HG03039 (cell line): ENCODE measurements around the gene CATSPER4.

ENCODE experiments used
- ATAC-seq: cut with Tn5 transposase; IDR thresholded peaks from one replicate; pipeline ENCODE4 v1.9.1; 2021; ENCODE audit warnings: mild to moderate bottlenecking, moderate library complexity; ENCODE audit not compliant: unreplicated experiment

Gene CATSPER4

GRCh38 chr1:26234644-26235370 lies 44.4 kb downstream of the CATSPER4 start:
- ATAC-seq = peak; percentile 5

DNA sequence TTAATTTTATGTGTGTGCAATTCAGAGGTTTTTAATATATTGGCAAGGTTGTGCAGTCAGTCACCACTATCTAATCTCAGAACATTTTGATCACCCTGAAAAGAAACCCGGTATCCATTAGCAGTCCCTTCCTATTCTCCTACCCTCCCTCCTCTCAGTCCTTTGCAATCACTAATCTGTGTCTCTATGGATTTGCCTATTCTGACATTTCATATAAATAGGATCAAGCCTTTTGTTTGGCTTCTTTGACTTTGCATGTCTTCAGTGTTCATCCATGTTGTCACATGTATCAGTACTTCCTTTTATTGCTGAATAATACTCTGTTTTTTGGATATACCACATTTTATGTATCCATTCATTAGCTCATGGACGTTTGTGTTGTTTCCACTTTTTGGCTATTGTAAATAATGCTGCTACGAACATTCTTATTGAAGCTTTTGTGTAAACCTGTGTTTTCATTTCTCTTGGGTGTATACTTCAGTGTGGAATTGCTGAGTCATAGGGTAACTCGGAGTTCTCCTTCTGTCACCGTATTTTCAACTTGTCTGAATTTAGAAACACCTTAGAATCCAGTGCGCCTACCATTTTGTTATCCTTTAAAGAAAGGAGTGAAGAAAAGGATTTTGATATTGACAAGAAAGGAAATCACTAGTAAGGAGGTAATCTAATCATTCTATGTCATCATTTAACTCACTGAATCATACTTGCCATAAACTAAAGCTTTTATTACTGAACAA lies 47.0 kb downstream of the CATSPER4 start:
- ATAC-seq = no peak

GRCh38 chr1:26239936-26240335 lies 49.5 kb downstream of the CATSPER4 start:
- ATAC-seq = no peak
